K562 (cell line): ENCODE results near the gene RASGEF1C. TPM values are rescaled to one million over a fixed set of nuclear protein-coding genes. Genes with fewer than 3 reads are reported as not detected.

ENCODE experiments used
- ARID2 ChIP-seq: fragments of 450-650 bp; IDR thresholded peaks from 2 replicates; pipeline ENCODE4 v1.6.1; 2017; ENCODE audit warnings: antibody characterized with exemption, mild to moderate bottlenecking
- BRF1 ChIP-seq: IDR thresholded peaks from 3 replicates; pipeline ENCODE4 v1.6.1; 2011; ENCODE audit warnings: borderline replicate concordance, mild to moderate bottlenecking; ENCODE audit not compliant: insufficient read length; ENCODE audit errors: extremely low read depth
- FOS ChIP-seq: IDR thresholded peaks from 3 replicates; pipeline ENCODE4 v1.6.1; 2011; ENCODE audit not compliant: insufficient read length; ENCODE audit errors: extremely low read depth
- FOXP4 ChIP-seq: sonication (generic); formaldehyde crosslinking; IDR thresholded peaks from 2 replicates; pipeline ENCODE4 v1.8.0; 2022; ENCODE audit warnings: mild to moderate bottlenecking, missing genetic modification reagents, borderline replicate concordance
- HDAC8 ChIP-seq: fragments of 450-650 bp; IDR thresholded peaks from 2 replicates; pipeline ENCODE4 v1.6.1; 2016; ENCODE audit warnings: mild to moderate bottlenecking, missing genetic modification characterization, moderate library complexity, missing compliant biosample characterization
- JUND ChIP-seq, 2 experiments: IDR thresholded peaks; 2 replicates in 1 of 2; 3 replicates in 1 of 2; pipeline ENCODE4 v1.6.1; 2011; ENCODE audit warnings: borderline replicate concordance in 2 of 2, low read depth in 2 of 2, low read length in 2 of 2, improper control_type of control experiment in 1 of 2, missing biosample characterization in 1 of 2, missing genetic modification characterization in 1 of 2, missing genetic modification reagents in 1 of 2
- MXI1 ChIP-seq: IDR thresholded peaks from 2 replicates; pipeline ENCODE4 v1.6.1; 2011; ENCODE audit warnings: low read depth, mild to moderate bottlenecking, improper control_type of control experiment, low read length
- NR3C1 ChIP-seq: sonication (generic); formaldehyde crosslinking; IDR thresholded peaks from 2 replicates; pipeline ENCODE4 v1.8.1; 2022; ENCODE audit warnings: missing genetic modification reagents
- RAD21 ChIP-seq, 2 experiments: fragments of 250-450 bp in 1 of 2; fragments of 450-650 bp in 1 of 2; sonication (Bioruptor Pico) in 1 of 2; formaldehyde crosslinking in 1 of 2; IDR thresholded peaks in 1 of 2; conservative IDR thresholded peaks in 1 of 2; 2 replicates each; pipeline versions ENCODE4 v1.4.0 to v1.8.0; 2020 to 2022; ENCODE audit warnings: mild to moderate bottlenecking in 2 of 2, moderate library complexity in 1 of 2
- SPI1 ChIP-seq: IDR thresholded peaks from 2 replicates; pipeline ENCODE4 v1.6.1; 2011; ENCODE audit warnings: low read depth, low read length, control low read depth, borderline replicate concordance
- XRCC4 ChIP-seq: IDR thresholded peaks from one replicate; pipeline ENCODE4 v1.6.1; 2011; ENCODE audit not compliant: insufficient read depth, insufficient read length; ENCODE audit errors: extremely low read depth
- ZFP1 ChIP-seq: fragments of 450-650 bp; formaldehyde crosslinking; IDR thresholded peaks from 2 replicates; pipeline ENCODE4 v1.4.0; 2020; ENCODE audit warnings: mild to moderate bottlenecking, mixed read lengths
- ZNF143 ChIP-seq: sonication (generic); formaldehyde crosslinking; IDR thresholded peaks from 2 replicates; pipeline ENCODE4 v1.9.0; 2022; ENCODE audit warnings: mild to moderate bottlenecking, missing genetic modification reagents
- ZNF23 ChIP-seq: fragments of 250-450 bp; sonication (Bioruptor Pico); IDR thresholded peaks from 2 replicates; pipeline ENCODE4 v1.4.0; 2020; ENCODE audit warnings: mild to moderate bottlenecking
- ZNF518B ChIP-seq: fragments of 250-450 bp; sonication (Bioruptor Pico); IDR thresholded peaks from 2 replicates; pipeline ENCODE4 v1.5.0; 2021; ENCODE audit warnings: mild to moderate bottlenecking, moderate library complexity
- polyA plus RNA-seq, 8 experiments: library from polyadenylated mRNA; depleted of rRNA in 4 of 8; stranded (reverse) in 5 of 8; unstranded in 3 of 8; fragments of >200 nt; fragmentation: Nextera tagmentation in 2 of 8; fragmentation: Illumina TruSeq in 1 of 8; extraction: Ambion mirVana in 2 of 8; extraction: Trizol in 1 of 8; gene quantifications; 2 replicates each; pipeline versions ENCODE4 v1.2.1 to v1.2.3, GENCODE V29; 2011 to 2014; ENCODE audit warnings: inconsistent platforms in 1 of 8, missing spikeins in 1 of 8
- total RNA-seq, 7 experiments: library from RNA; depleted of rRNA in 6 of 7; stranded (reverse); fragments of >200 nt in 6 of 7; fragmentation: Illumina TruSeq in 2 of 7; extraction: Trizol in 2 of 7; gene quantifications; 2 replicates each; pipeline versions ENCODE4 v1.2.1 to v1.2.3, GENCODE V29; 2011 to 2021; ENCODE audit warnings: low replicate concordance in 1 of 7
- TF ChIP-seq, protein P1 (sequence below): sonication (generic); formaldehyde crosslinking; IDR thresholded peaks from 2 replicates; pipeline ENCODE4 v1.8.1; 2023; ENCODE audit warnings: mild to moderate bottlenecking, missing genetic modification reagents
- TF ChIP-seq, protein P2 (sequence below): fragments of 250-450 bp; sonication (Bioruptor Pico); IDR thresholded peaks from 2 replicates; pipeline ENCODE4 v1.5.0; 2020; ENCODE audit warnings: mild to moderate bottlenecking, borderline replicate concordance

Gene RASGEF1C
- total and polyA plus RNA-seq, 9 of the 15 experiments (the other 6 are each of a cell fraction or from before 2014, with no cell fraction given), result 0.04 to 1.1 (median 0.21) TPM; not detected in 4

DNA sequence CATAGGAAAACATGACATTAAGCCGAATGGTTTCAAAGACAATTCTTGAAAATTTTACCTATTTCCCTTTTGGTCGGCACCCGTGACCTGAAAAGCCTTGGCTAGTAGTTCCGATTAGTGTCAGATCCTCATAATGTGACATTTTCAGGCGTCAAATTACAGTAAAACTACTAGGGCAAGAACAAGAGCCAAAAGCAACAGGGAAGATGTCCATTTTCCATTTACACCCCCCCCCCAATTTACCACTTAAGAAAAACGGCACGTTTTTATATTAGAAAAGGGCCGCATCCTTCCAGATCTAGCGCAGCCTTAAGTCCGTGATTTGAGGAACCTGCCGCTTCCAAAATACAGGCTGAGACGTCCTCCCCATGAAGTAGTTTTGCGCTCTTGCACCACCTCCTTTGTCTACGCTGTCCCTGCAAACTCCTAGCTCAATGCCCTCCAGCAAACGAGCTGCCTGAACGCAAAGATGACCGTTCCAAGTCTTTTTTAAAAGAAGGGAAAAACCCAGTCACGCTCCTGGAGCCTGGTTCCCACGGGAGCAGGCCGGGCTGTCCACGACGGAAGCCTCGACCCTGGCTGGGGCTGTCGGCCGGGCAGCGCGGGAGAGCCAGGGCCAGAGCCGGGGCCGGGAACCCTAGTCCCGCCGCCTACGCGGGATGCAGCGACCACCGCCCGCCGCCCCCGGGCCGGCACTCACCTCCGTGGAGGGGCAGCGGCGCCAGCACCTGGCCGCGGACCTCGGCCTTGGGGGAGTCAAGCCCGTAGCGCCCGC lies 138.1 kb downstream of the RASGEF1C start (continued):
- TF ChIP-seq SPI1 (no peak), HDAC8 (tag) (no peak), NR3C1 (CRISPR knock-in tag) (peak; percentile 79; the same call in 1 of the 2 replicates), ZNF518B (no peak), JUND (IDR thresholded peaks at IDR 0.05; ENCODE audit: borderline replicate concordance, low read depth, low read length) (no peak), JUND (tag; IDR thresholded peaks at IDR 0.05; ENCODE audit: borderline replicate concordance, low read depth, low read length) (no peak), MXI1 (no peak), BRF1 (no peak), ARID2 (no peak), FOS (no peak), ZNF23 (CRISPR knock-in tag) (no peak), FOXP4 (CRISPR knock-in tag) (peak; percentile 56; the same call in 1 of the 2 replicates), ZFP1 (CRISPR knock-in tag) (no peak), XRCC4 (no peak), ZNF143 (no peak), RAD21 (CRISPR knock-in tag; conservative IDR thresholded peaks at IDR 0.05 in 1 of 2, IDR thresholded peaks at IDR 0.05 in 1 of 2) (no peak)
- TF ChIP-seq, protein P1, sequence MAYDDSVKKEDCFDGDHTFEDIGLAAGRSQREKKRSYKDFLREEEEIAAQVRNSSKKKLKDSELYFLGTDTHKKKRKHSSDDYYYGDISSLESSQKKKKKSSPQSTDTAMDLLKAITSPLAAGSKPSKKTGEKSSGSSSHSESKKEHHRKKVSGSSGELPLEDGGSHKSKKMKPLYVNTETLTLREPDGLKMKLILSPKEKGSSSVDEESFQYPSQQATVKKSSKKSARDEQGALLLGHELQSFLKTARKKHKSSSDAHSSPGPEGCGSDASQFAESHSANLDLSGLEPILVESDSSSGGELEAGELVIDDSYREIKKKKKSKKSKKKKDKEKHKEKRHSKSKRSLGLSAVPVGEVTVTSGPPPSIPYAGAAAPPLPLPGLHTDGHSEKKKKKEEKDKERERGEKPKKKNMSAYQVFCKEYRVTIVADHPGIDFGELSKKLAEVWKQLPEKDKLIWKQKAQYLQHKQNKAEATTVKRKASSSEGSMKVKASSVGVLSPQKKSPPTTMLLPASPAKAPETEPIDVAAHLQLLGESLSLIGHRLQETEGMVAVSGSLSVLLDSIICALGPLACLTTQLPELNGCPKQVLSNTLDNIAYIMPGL, result no peak
- TF ChIP-seq, protein P2, sequence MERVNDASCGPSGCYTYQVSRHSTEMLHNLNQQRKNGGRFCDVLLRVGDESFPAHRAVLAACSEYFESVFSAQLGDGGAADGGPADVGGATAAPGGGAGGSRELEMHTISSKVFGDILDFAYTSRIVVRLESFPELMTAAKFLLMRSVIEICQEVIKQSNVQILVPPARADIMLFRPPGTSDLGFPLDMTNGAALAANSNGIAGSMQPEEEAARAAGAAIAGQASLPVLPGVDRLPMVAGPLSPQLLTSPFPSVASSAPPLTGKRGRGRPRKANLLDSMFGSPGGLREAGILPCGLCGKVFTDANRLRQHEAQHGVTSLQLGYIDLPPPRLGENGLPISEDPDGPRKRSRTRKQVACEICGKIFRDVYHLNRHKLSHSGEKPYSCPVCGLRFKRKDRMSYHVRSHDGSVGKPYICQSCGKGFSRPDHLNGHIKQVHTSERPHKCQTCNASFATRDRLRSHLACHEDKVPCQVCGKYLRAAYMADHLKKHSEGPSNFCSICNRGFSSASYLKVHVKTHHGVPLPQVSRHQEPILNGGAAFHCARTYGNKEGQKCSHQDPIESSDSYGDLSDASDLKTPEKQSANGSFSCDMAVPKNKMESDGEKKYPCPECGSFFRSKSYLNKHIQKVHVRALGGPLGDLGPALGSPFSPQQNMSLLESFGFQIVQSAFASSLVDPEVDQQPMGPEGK (CRISPR knock-in tag), result no peak
